GM23248 (cell line): ENCODE measurements around the gene SYNGR2.

Experiments
- EZH2 ChIP-seq: fragments of 200-600 bp; sonication (generic); IDR thresholded peaks from 2 replicates; pipeline ENCODE4 v1.6.1; 2018; ENCODE audit warnings: antibody characterized with exemption, mild to moderate bottlenecking; ENCODE audit not compliant: insufficient read depth, poor library complexity, severe bottlenecking
- EZH2phosphoT487 ChIP-seq: fragments of 200-600 bp; sonication (generic); IDR thresholded peaks from 2 replicates; pipeline ENCODE4 v1.6.1; 2018; ENCODE audit warnings: antibody characterized with exemption, moderate library complexity, mild to moderate bottlenecking, low read depth; ENCODE audit not compliant: insufficient read depth

DNA sequence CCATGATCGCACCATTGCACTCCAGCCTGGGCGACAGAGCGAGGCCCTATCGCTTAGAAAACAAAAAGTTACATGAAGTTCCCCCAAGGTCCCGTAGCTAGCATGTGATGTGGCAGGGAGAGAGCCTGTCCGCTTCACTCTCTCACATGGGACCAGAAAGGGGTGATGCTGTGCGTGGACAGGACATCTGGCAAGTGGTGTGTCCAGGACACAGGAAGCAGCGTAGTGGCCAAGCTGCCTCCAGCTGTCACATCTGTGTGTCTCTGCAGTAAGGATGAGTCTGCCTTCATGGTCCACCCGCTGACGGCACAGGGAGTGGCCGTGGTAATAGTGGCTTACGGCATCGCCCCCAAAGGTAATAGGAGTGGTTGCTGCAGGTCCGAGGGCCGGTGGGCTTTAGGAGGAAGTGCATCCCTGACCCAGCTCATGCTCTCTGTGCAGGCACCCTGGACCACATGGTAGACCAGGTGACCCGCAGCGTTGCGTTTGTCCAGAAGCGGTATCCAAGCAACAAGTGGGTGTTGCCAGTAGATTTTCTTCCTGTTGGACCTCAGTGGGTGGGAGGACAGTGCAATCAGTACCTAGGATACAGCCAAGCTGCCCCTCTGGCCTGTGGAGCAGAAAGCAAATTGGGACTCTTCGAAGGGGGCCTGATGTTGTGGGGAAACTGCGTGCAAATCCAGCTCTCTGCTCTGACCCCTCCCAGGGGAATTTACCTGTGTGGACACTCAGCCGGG, 36.2 kb downstream of the SYNGR2 start:
- TF ChIP-seq EZH2 (no peak), EZH2phosphoT487 (no peak)
